ENCODE data around the gene AATK.

- TF ChIP-seq CTCF (IDR thresholded peaks at IDR 0.05; ENCODE audit: extremely low read depth in 1 of 2, insufficient read depth in 1 of 2, low read depth in 1 of 2, low read length in 2 of 2) (no peak), POLR2A (IDR thresholded peaks at IDR 0.05; ENCODE audit: low read depth, low read length) (no peak), POLR2AphosphoS5 (IDR thresholded peaks at IDR 0.05; ENCODE audit: insufficient read depth, low read depth, low read length) (no peak), EZH2 (IDR thresholded peaks at IDR 0.05; ENCODE audit: borderline replicate concordance, low read depth, low read length, severe bottlenecking) (no peak), JUN (IDR thresholded peaks at IDR 0.05; ENCODE audit: borderline replicate concordance, insufficient read depth, insufficient read length, low read depth) (no peak), MAX (IDR thresholded peaks at IDR 0.05; ENCODE audit: insufficient read depth, insufficient read length) (no peak), MYC (IDR thresholded peaks at IDR 0.05; ENCODE audit: low read depth, low read length) (no peak), FOS (IDR thresholded peaks at IDR 0.05; ENCODE audit: borderline replicate concordance, insufficient read depth, low read length) (no peak)
These were observed 36.2 kb downstream of the AATK start for GRCh38 chr17:81129711-81130367.

Measured in endothelial cell of umbilical vein (primary cell).